ENCODE results near the gene CCDC190. TPM values are rescaled to one million over a fixed set of nuclear protein-coding genes. Genes with fewer than 3 reads are reported as not detected.

Gene CCDC190
- total RNA-seq, 4 donors from 2014 or later: 0.40 to 0.89 TPM; not detected in 2

DNA sequence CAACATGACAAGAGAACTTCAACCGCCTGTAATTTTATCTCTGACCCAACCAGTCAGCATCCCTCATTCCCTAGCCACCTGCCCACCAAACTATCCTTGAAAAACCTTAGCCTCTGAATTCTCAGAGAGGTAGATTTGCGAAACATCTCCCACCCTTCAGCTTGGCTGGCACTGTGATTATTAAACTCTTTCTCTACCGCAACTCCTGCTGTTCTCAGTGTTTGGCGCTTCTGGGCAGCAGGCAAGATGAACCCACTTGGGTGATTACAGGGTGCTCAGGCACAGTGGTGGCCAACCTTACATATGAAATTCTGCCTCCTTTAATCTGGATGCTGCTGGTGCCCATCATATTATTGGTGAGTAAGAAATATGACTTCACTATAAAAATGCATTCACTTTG lies 22.1 kb downstream of the CCDC190 start:
- TF ChIP-seq, protein P1, sequence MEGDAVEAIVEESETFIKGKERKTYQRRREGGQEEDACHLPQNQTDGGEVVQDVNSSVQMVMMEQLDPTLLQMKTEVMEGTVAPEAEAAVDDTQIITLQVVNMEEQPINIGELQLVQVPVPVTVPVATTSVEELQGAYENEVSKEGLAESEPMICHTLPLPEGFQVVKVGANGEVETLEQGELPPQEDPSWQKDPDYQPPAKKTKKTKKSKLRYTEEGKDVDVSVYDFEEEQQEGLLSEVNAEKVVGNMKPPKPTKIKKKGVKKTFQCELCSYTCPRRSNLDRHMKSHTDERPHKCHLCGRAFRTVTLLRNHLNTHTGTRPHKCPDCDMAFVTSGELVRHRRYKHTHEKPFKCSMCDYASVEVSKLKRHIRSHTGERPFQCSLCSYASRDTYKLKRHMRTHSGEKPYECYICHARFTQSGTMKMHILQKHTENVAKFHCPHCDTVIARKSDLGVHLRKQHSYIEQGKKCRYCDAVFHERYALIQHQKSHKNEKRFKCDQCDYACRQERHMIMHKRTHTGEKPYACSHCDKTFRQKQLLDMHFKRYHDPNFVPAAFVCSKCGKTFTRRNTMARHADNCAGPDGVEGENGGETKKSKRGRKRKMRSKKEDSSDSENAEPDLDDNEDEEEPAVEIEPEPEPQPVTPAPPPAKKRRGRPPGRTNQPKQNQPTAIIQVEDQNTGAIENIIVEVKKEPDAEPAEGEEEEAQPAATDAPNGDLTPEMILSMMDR (IDR thresholded peaks at IDR 0.05): no peak
- no peak for TF ChIP-seq POLR2A (IDR thresholded peaks at IDR 0.05)
- intact Hi-C loops (cut with DNase I): no loop called here
- no peaks in the 10 kb centered on the region for H3K27me3 ChIP-seq
- H3K4me1 ChIP-seq: no peaks in the 10 kb centered on the region
- WGBS, 2 donors: 99 to 100% methylated on average over 4 of the region's 4 CpGs
- no peak overlapping the region for H3K27ac ChIP-seq
- H3K36me3 ChIP-seq: no peaks in the 10 kb centered on the region
- no peaks in the 10 kb centered on the region for H3K9me3 ChIP-seq
- DNase-seq: no peak
- H3K4me3 ChIP-seq (replicated peaks in 1 of 3): no peak overlapping the region

DNA sequence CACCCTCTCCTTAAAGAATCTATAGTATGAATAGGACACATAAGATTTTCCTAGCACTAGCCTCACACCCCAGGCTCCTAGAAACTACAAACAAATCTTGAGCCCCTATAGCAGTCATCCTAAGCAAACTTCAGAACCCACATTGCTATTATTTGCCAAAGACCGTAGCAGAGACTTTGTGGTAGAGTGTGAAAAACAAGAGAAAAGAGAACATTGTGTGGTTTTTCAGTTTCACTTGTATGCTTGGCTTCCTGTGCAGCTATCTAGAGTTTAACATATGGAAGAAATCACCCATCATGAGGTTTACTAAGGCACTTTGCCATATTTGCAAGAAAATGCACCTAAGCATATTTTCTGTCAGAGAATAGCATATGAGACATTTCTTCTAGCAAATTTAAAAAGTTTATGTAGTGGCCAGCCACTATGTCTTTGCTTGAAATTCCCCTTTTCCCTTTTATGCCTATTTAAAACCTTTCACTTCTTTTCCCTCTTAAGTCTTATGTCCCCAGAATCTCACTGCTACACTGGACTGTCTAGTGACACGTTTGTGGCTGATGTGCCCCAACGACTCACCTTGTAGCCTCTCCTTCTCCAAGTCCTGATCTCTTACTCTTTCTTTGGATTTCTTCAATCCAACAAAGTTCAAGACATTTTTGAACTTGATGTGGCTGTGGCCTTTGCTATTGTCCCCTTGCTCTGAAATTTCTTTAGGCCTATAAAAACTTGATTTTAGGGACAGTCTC lies 25.6 kb downstream of the CCDC190 start:
- WGBS, 2 donors: 53 to 70% methylated on average over 3 of the region's 3 CpGs
- Histone ChIP-seq H3K27me3 (no peaks in the 10 kb centered on the region), H3K4me3 (replicated peaks in 1 of 3) (no peak overlapping the region), H3K9me3 (no peaks in the 10 kb centered on the region), H3K27ac (no peak overlapping the region), H3K4me1 (no peaks in the 10 kb centered on the region), H3K36me3 (no peaks in the 10 kb centered on the region)
- no peak for TF ChIP-seq POLR2A (IDR thresholded peaks at IDR 0.05)
- TF ChIP-seq, protein P1 (IDR thresholded peaks at IDR 0.05): no peak
- DNase-seq: no peak
- intact Hi-C loops (cut with DNase I): no loop called here

DNA sequence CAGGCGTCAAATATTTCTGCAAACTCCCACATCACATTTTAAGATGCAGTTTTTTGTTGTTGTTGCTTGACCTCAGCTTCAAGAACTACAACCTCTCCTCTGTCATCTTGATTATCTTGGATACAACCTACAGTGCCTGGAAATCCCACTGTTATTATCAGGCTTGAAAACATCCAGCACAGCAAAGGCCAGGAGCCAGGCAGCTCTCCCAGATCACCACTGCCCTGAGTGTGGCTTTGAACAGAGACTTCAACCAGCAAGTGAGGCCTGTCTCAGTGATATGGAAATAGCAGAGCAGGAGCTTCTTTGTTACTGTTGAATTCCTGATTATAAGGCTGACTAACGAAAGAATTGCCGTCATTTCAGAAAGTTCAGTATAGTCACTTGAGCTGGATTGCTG lies 28.5 kb downstream of the CCDC190 start:
- no peak for DNase-seq
- Histone ChIP-seq H3K9me3 (no peaks in the 10 kb centered on the region), H3K4me3 (replicated peaks in 1 of 3) (no peak overlapping the region), H3K27me3 (no peaks in the 10 kb centered on the region), H3K4me1 (no peaks in the 10 kb centered on the region), H3K27ac (no peak overlapping the region), H3K36me3 (no peaks in the 10 kb centered on the region)
- WGBS, 2 donors: 55 to 83% methylated on average over 3 of the region's 3 CpGs
- TF ChIP-seq, protein P1 (IDR thresholded peaks at IDR 0.05): no peak
- intact Hi-C loops (cut with DNase I): no loop called here

DNA sequence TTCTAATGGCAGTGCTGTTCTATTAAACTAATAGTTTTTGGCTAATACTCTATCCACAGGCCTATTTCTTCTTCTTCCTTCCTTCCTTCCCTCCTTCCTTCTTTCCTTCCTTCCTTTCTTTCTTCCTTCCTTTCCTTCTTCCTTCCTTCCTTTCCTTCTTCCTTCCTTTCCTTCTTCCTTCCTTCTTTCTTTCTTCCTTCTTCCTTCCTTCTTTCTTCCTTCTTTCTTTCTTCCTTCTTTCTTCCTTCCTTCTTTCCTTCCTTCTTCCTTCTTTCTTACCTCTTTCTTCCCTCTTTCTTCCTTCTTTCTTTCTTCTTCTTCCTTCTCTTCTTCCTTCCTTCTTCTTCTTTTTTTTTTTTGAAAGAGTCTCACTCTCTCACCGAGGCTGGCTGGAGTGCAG lies 31.7 kb downstream of the CCDC190 start:
- no peak for TF ChIP-seq POLR2A (IDR thresholded peaks at IDR 0.05)
- TF ChIP-seq, protein P1 (IDR thresholded peaks at IDR 0.05): no peak
- no peaks in the 10 kb centered on the region for H3K36me3 ChIP-seq
- H3K9me3 ChIP-seq: no peaks in the 10 kb centered on the region
- no peaks in the 10 kb centered on the region for H3K27me3 ChIP-seq
- no peak overlapping the region for H3K4me3 ChIP-seq (replicated peaks in 1 of 3)
- H3K4me1 ChIP-seq: no peaks in the 10 kb centered on the region
- 84 to 90% methylated on average over 1 of the region's 1 CpG for WGBS, 2 donors
- H3K27ac ChIP-seq: no peak overlapping the region
- intact Hi-C loops (cut with DNase I): no loop called here
- DNase-seq: no peak

DNA sequence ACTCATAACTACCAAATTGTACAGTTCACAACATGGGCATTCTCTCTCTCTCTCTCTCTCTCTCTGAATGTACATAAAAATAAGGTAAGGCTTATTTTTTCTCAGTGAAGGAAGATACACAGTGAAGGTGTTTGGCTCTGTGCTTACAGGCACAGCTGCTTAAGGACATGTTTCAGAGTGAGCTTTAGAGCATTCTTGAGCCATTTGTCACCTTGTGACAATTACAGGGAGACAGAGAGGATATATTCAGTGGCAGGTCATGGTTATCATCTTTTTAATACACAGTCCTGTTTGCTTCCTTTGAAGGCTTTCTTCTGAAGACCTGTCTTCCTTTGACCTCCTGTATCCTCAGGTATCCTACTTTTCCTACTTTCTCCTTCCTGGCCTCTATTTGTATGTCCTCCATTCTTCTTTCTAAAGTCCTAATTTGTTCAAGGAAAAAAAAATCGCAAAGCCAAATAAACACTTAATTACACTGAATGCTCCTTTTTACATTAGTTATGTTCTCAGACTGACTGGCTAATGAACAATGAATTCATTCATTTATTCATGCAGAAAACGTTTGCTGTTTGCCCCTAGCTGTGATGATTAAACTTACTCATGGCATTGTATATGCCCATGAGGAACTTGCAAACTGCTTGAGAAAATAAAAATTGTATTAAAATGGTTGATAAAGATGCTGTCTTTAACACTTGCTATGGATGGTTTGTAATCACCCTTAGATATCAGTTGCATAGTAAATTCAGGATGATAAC lies 37.0 kb downstream of the CCDC190 start:
- intact Hi-C loops (cut with DNase I): no loop called here
- Histone ChIP-seq H3K27ac (no peak overlapping the region), H3K9me3 (no peaks in the 10 kb centered on the region), H3K27me3 (no peaks in the 10 kb centered on the region), H3K4me3 (replicated peaks in 1 of 3) (no peak overlapping the region), H3K4me1 (peaks cover 0 to 9% of the 10 kb centered on the region in 2 donors), H3K36me3 (no peaks in the 10 kb centered on the region)
- DNase-seq: no peak
- TF ChIP-seq POLR2A (IDR thresholded peaks at IDR 0.05): no peak
- WGBS, 2 donors: 69 to 70% methylated on average over 2 of the region's 2 CpGs
